Chondrocyte (in vitro differentiated cells): ENCODE measurements around the gene KIF3B. TPM values are rescaled to one million over a fixed set of nuclear protein-coding genes. Genes with fewer than 3 reads are reported as not detected.

Source experiments
- DNase-seq: peaks from one replicate; pipeline ENCODE4 v3.0.0; 2021; ENCODE audit warnings: mixed read lengths, low spot score
- H3K27ac Mint-ChIP-seq: one replicate; pipeline ENCODE4 v1.8.0; 2021; ENCODE audit warnings: mild to moderate bottlenecking, moderate library complexity, mixed read lengths; ENCODE audit not compliant: unreplicated experiment
- H3K27me3 Mint-ChIP-seq: 2 replicates; pipeline ENCODE4 v1.8.0; 2021; ENCODE audit warnings: low read depth, mixed read lengths
- H3K36me3 Mint-ChIP-seq: 2 replicates; pipeline ENCODE4 v1.8.0; 2021; ENCODE audit warnings: low read depth, mixed read lengths
- H3K4me1 Mint-ChIP-seq: 2 replicates; pipeline ENCODE4 v1.8.0; 2021; ENCODE audit warnings: low read depth, mild to moderate bottlenecking, mixed read lengths
- H3K4me3 Mint-ChIP-seq: one replicate; pipeline ENCODE4 v1.8.0; 2021; ENCODE audit warnings: mild to moderate bottlenecking, moderate library complexity, mixed read lengths; ENCODE audit not compliant: unreplicated experiment
- H3K9me3 Mint-ChIP-seq: 2 replicates; pipeline ENCODE4 v1.8.0; 2021; ENCODE audit warnings: low read depth, mixed read lengths
- CTCF ChIP-seq: fragments of 200-600 bp; sonication (generic); IDR thresholded peaks from 2 replicates; pipeline ENCODE4 v1.5.0; 2021; ENCODE audit warnings: antibody characterized with exemption, mild to moderate bottlenecking, moderate library complexity
- total RNA-seq: library from RNA; stranded (reverse); gene quantifications from 3 replicates; pipeline ENCODE4 v1.2.1, GENCODE V29; 2021

The KIF3B gene
- total RNA-seq, 1 donor from 2014 or later = 35.5 TPM

DNA sequence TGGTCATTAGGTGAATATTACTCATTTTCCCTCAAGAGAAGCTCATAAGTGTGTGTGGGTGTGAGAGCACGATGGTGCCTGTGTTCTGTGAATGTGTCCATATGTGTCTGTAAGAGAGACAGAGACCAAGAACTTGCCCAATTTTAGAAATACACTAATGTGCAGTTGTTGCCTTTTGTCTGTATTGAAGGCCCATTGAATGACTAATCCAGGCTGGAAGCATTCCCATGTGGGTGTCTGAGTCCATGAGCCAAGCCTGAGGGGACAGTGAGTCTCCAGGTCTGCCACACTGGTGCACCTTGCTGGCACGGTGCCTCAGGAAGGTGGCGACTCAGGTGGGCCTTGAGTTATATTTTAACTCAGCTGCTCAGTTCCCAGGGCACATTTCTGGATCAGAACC, 55.2 kb downstream of the KIF3B start:
- no peaks in the 10 kb centered on the region for H3K27me3 Mint-ChIP-seq

GRCh38 chr20:32333181-32333987, 55.9 kb downstream of the KIF3B start:
- no peak for DNase-seq
- Mint-ChIP-seq H3K27ac (peak overlapping the region; percentile 87), H3K27me3 (no peaks in the 10 kb centered on the region), H3K4me1 (peaks cover 32% of the 10 kb centered on the region), H3K9me3 (no peaks in the 10 kb centered on the region), H3K4me3 (no peak overlapping the region), H3K36me3 (peaks cover 20% of the 10 kb centered on the region)
- TF ChIP-seq CTCF = no peak

More for the DNA sequence above, 55.2 kb downstream of the KIF3B start:
- H3K27ac Mint-ChIP-seq = peak overlapping the region; percentile 87
- no peak for DNase-seq
- H3K4me1 Mint-ChIP-seq = peaks cover 33% of the 10 kb centered on the region
- H3K36me3 Mint-ChIP-seq = peaks cover 20% of the 10 kb centered on the region
- H3K9me3 Mint-ChIP-seq = no peaks in the 10 kb centered on the region
- no peak for TF ChIP-seq CTCF
- no peak overlapping the region for H3K4me3 Mint-ChIP-seq

DNA sequence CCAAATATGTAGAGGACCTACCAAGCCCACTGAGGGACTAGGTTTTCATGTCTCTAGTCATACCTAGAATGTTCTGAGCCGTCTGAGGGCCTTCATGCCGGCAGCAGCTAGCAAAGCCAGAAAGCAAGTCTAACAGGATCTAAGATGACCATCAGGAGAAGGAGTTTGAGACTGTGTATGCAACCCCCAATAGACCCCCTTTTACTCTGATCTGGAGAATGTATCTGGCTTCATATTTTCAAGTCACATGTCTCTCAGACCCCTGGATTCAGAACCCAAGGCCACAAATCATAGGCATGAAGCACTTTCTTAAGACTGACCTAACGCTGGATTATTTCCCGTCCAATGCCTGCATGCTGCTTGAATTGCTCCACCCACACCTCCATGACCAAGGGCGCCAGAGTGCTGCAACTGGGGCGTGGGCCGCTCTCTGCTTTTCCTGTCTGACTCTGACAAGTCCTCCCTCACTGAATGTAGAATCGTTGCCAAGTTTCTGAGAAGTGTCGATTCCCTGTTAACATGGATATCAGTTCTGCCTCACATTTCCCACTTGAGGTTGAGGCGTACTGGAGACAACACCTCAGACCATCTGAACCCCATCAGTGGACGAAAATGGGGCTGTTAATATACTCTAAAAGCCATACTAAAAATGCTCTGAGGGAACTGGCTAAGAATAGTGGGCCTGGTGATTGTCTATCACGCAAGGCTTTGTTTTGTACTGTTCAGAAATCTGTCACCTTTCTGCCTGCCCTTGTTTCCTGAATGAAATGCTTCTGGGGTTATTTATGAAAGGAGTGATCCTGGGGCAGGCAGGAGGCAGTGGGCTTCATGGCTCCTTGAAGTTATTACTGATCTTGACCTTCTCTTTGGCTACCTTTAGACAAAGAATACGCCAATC, 56.8 kb downstream of the KIF3B start:
- Mint-ChIP-seq H3K4me1 (peaks cover 32% of the 10 kb centered on the region), H3K27me3 (no peaks in the 10 kb centered on the region)

DNA sequence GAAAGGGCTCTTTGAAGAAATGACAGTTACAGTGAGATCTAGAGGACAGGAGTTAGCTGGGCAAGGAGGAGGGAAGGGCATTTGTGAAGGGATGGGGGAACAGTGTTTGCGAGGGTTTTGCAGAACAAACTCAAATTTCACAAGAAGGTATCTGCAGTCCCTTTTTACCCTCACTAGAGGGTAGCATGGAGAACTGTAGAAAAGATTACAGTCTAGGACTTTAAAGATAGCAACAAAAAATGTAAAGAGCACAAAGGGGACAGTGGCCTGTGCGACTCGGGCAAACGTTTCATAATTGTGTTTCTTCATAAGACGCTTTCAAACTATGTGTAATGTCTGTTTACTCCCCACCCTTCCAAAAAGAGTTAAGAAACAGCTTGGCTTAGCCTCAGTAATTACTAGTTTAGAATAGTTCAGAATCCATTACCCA, 59.5 kb downstream of the KIF3B start:
- H3K4me3 Mint-ChIP-seq = no peak overlapping the region
- H3K9me3 Mint-ChIP-seq = no peaks in the 10 kb centered on the region
- peaks cover 24% of the 10 kb centered on the region for H3K4me1 Mint-ChIP-seq
- TF ChIP-seq CTCF = peak; percentile 85
- H3K36me3 Mint-ChIP-seq = peaks cover 9% of the 10 kb centered on the region
- no peaks in the 10 kb centered on the region for H3K27me3 Mint-ChIP-seq
- no peak overlapping the region for H3K27ac Mint-ChIP-seq
- DNase-seq = no peak

More for the DNA sequence above, 56.8 kb downstream of the KIF3B start:
- no peak overlapping the region for H3K4me3 Mint-ChIP-seq
- H3K36me3 Mint-ChIP-seq = peaks cover 17% of the 10 kb centered on the region
- H3K27ac Mint-ChIP-seq = peak overlapping the region; percentile 33
- no peak for DNase-seq
- no peaks in the 10 kb centered on the region for H3K9me3 Mint-ChIP-seq
- no peak for TF ChIP-seq CTCF
